GM18526 (cell line): ENCODE results near the gene TOMM5.
A peak's percentile ranks its signal among the peaks of the same experiment; 100 is the strongest.

Experiments used
- POLR2A ChIP-seq: IDR thresholded peaks from 3 replicates; pipeline ENCODE4 v1.6.1; 2011; ENCODE audit not compliant: insufficient read length; ENCODE audit errors: extremely low read depth

Gene TOMM5

DNA sequence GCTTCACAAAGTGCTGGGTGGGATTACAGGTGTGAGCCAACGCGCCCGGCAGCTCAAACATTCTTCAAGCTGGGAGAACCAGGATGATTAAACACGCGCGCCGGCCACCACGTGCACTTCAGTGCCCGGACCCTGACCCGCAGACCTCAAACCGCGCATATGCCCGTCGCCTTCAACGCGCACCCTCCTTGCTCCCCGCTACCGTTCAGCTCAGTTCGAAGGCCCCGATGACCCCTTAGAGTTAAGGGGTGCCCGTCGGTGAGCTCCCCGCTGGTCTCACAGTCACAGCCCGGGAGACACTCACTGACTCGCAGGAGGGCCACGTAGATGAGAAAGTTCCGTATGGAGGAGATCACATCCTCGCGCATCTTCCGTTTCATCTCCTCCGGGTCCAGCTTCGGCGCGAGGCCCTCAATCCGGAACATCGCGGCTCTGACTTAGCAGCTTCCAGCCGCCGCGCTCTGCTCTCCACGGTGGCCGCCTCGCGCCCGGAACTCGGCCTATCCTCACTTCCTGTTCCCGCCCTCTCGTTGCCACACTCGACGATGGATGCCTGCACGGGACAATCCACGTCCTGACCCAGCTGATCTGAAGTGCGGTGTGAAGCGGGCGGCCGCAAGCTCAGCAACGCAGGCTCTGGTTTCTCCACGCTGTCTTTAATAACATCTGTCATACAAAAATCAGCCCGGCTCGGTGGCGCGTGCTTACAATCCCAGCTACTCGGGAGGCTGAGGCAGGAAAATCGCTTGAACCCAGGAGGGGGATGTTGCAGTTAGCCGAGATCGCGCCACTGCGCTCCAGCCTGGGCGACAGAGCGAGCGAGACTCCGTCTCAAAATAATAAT is at the start of gene TOMM5:
Gene TOMM5, minus strand, starts transcription at position 490 of the 844 bp plus-strand sequence. Its CDS starts 65 bp downstream, at position 425.
- peak; percentile 95 for TF ChIP-seq POLR2A

DNA sequence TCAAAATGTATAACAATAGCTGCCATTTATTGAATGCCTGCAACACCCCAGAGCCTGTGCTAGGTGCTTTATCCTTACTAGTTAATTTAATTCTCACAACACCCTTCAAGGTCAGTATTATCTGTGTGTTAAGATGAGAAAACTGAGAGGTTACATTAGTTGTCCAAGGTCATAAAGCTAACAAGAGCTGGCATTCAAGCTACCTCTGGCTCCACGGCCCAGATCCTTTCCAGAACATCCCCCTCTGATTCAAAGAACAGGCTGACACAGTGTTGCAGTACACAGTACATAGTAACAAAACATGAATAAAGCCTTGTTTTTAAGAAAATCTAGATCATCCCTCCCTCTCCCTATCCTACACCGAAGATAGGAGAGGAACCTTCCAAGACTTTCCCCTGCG is 48.9 kb upstream of the TOMM5 start:
- no peak for TF ChIP-seq POLR2A

DNA sequence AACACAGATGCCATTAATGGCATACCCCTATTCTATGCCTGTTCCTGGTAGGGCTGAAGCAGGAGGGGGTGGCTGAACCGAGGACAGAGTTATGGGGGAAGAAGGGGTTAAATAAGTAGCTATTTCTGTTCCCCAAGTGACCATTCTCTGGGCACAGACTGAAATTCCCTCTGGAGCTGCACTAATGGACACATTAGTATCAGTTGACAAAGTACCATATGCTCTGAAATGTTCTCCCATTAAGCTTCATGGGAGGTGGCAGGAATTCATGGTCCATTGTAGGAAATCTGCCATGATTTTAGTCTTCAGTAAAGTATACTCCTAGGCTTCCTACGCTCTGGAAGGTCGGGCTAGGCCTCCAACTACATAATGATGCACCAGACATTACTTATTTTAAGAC is 47.8 kb upstream of the TOMM5 start:
- no peak for TF ChIP-seq POLR2A

DNA sequence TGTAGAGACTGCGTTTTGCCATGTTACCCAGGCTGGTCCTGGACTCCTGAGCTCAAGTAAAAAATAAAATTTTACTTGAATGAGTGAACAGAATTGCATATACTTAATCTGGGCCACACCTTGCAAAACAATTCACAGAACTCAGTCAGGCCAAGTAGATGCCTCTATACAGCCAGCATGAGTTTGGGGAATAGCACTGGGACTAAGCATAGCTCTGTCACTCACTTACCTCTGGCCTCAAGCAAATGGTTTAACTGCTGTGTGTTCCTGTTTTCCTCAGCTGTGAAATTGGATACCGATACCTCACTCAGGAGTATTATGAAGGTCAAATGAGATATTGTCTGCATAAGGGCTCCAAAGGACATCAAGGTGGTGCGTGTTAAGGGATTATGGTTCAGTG is 47.4 kb upstream of the TOMM5 start:
- no peak for TF ChIP-seq POLR2A

DNA sequence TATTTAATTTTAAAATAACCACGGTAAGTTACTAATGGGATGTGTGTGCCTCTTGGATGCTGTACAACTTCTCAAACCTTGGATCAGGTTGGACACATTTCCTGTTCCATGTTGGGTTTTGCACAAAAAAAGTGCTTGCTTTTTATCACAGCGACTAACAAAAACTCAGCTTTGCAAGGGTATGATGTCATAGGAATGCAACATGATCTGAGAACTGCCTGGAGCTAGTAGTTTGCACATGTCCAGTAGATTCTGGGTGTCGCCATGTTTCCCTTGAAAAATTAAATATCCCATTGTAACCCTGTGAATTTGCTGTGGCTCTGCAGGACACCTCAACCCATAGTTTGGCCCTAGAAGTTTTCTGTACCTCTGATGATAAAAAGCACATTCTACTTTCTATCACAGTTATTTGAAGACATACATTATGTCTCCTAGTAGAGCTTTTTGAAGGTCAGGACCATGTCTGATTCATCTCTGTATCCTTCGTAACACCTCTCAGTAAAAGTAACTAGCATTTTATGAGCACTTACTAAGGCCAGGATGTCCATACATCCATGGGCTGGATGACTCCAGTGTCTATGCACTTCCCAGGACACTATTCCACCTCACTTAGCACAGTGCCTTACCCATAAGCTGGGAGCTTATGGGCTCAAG is 46.8 kb upstream of the TOMM5 start:
- no peak for TF ChIP-seq POLR2A

DNA sequence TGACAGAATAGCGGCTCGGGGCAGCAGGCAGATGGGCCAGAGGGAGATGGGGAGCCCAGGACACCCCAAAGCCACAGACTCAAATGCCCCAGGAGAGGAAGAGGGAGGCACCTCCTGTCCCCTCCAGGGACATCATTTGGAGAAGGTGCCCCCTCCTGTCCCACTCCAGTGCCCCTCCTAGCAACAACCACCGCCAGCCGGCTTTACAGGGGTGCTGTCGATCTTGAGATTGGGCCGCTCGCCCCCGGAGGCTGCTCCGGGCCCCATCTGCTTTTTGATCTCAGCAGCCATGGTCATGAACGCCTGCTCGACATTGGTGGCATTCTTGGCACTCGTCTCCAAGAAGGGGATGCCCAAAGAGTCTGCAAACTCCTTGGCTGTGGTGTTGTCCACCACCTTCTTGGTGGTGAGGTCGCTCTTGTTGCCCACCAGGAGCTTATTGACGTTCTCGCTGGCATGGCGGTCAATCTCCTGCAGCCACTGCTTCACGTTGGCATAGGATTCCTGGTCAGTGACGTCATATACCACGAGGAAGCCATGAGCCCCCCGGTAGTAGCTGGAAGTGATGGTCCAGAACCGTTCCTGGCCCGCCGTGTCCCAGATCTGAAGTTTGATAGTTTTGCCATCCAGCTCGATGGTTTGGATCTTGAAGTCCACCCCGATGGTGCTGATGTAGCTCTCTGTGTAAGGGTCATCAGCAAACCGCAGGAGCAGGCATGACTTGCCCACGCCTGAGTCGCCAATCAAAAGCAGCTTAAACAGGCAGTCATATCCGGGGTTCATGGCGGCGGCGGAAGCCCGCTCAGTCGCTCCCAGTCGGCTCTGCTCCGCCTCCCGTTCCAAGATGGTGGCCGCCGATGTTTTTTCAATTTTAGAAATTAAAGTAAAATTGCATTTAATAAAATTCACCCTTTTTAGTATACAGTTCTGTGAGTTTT is 44.4 kb upstream of the TOMM5 start:
- TF ChIP-seq POLR2A, result no peak

DNA sequence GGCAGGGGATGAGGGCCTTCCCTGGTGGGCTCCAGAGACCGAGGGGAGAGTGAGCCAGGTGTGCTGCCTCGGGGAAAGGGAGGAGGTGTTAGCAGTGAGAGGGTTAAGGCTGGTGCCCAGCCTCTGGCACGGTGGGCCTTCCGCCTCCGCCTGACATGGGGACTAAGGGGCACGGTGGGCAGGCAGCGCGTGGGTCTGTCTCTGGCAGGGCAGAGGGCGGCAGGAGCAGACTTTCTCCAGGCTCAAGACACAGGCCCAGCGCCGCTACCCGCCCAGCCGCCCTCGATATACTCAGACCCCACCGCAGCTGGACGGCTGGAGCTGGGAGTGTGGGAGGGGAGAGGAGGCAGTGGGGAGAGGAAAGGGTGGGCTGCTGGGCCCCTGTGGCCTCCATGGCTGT is 43.4 kb upstream of the TOMM5 start:
- no peak for TF ChIP-seq POLR2A

DNA sequence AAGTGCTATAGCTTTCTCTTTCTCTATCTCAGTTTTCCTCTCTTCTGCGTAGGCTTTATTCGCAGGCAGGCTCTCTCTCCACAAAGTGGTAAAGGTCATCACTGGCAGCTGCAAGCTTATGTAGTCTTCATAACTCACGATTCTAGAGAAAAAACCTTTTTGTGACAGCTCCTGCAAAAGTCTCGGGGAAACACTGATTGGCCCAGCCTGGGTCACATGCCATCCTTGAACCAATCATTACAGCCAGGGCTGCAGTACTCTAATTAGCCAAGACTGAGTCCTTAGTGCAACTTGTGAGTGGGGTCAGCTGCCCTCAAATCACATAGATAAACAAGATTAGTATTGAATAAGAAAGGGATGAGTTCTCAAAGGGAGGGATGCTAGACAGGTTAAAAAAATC is 40.1 kb upstream of the TOMM5 start:
- TF ChIP-seq POLR2A, result no peak

DNA sequence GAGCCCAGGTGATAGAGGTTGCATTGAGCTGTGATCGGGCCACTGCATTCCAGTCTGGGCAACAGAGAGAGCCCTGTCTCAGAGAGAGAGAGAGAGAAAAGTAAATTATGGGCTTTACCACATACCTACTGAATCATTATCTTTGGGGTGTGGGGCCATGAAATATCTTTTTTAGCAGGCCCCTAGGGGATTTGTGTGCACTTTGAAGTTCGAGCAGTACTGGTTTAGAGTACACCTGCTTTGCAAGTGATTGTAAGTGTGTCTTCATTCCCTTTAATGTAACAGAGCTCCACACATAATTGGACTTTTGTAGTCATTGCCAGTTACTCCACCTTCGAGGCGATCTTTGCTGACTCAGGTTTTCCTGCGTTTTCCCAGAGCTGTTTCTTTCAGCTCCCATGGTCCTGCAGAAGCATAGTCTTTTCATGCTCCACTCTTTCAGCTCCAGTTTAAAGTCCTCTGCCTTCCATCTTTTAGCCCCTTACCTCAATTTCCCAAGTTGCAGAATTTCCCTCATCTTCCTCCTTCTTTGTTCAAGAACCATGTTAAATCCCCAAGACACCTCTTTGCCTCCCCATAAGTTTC is 34.4 kb upstream of the TOMM5 start:
- TF ChIP-seq POLR2A, result no peak

DNA sequence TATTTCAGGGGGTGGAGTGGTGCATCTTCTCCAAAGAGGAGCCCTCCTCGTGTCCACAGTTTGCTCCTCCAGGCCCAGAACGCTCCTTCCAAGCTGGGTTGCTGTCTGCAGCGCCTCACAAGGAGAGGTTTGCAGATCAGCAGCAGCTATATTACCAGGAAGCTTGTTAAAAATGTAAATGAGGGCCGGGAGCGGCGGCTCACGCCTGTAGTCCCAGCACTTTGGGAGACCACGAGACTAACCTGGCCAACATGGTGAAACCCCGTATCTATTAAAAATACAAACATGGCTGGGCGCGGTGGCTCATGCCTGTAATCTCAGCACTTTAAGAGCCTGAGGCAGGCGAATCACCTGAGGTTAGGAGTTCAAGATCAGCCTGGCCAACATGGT is 33.4 kb upstream of the TOMM5 start:
- TF ChIP-seq POLR2A, result no peak

DNA sequence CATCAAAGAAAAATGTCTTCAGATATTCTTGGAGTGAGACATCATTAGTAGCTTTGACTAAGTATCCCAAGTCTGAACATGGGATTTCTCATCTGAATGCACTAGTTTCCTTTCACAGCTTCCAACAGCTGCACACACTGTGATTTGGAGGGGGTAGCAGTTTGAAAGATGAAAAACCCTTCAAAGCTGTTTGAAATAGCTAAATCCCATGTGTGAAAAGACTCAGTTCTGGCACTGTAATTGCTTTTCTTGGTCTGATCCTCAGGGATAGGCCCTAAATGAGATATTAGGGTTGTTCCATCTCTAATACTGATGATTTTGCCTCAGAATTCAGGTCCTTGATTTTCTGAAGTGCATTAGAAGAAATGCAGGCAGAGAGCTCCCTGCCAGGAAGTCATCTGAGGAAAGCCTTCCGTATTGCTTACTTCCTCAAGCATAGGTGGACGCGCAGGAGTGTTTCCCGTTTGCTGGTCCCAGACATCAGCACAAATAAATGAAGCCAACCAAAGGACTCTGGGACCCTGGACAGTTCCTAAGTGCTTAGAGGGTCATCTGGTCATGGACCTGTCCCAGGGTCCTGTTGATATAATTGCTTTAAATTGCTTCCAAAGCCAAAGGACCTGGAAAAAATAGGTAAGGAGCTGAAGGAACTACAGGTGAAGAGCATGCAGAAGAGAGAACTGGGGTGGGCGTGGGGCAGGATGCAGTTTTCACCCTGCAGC is 32.8 kb upstream of the TOMM5 start:
- no peak for TF ChIP-seq POLR2A

DNA sequence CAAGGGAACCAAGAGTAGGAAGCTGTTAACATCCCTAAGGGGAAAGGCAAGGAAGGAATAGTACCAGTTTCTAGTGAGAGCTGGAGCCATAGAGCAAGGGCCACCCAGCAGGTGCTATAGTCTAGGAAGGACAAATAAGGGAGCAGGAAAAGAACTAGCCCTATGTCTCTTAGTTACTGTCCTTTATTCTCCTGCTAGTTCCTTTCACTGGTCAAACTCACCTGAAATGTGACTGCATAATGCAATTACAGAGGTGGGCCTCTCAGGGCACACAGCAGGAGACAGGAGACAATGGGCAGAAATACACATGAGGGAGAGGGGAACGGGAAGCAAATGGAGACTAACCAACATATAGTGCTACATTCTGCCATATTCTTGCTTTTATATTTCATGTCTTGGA is 31.7 kb upstream of the TOMM5 start:
- TF ChIP-seq POLR2A, result no peak

DNA sequence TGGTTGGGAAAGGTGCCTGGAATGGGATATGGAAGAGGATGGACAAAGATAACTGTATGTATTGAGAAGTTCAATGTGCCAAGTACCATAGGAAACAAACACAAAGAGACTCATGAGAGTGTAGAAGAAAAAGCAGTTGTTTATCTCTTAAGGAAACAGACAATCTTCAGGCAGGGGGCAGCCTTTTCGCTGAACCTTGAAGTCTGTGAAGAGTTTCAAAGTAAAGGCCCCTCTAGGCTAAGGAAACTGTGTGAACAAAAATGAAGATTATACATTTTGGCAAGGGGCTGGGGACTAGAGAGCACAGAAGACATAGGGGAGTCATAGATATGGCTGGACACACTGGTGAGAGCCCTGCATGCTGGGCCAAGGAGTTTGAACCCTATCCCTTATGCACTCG is 30.9 kb upstream of the TOMM5 start:
- no peak for TF ChIP-seq POLR2A

DNA sequence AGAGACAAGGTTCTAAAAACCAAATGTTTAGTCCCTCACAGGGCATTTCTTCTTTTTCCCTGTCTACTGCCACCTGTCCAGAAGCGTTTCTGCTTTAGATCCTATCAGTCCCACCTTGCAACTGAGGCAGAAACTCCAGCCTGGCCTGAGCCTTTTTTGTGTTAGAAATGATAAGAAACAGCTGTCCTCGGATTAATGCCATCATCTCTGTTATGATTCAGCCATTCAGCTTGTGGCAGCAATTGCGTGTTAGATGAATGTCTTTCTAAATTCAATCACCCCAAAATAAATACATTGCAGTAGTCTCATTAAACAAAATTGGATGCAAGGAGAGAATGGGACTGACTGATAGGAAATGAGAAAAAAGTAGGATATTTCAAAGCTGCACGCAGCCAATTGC is 30.1 kb upstream of the TOMM5 start:
- no peak for TF ChIP-seq POLR2A
